Left colon (tissue), 2 donors: ENCODE data around the gene SPATA2L. TPM values are rescaled to one million over a fixed set of nuclear protein-coding genes. Genes with fewer than 3 reads are reported as not detected.
A peak's percentile ranks its signal among the peaks of the same experiment; 100 is the strongest.
"Not testable (repeated sequence)": the region's sequence is repeated elsewhere in the genome, so short reads cannot be mapped to it uniquely, and the experiment has no call there.

ENCODE experiments used
- ATAC-seq: fragments of 200-7000 bp; cut with Tn5 transposase; one replicate; pipeline ENCODE4 v1.9.1; 2020; ENCODE audit warnings: mild to moderate bottlenecking, moderate library complexity
- DNase-seq, 2 donors: peaks; one replicate each; pipeline ENCODE4 v3.0.0-alpha.2; 2020
- intact Hi-C, 2 donors: fragments of 100-400 bp; cut with DNase I in 1 of 2; cut with micrococcal nuclease in 1 of 2; formaldehyde crosslinking; loops; one replicate each; pipeline versions ENCODE4 v1.11.2 to v1.14.0; 2022; cut with DNase I, micrococcal nuclease
- total RNA-seq, 2 donors: library from RNA; stranded (reverse); fragmentation: NEBNext Ultra II Directional; extraction: Animal tissue kit (Norgen Biotek cat#: 25700); gene quantifications; one replicate each; pipeline ENCODE4 v1.2.1, GENCODE V29; 2021
- donor health status: DM: no; HTN: no; CAD: no.
- donor health status: DM: yes; HTN: yes; CAD: no.

Gene SPATA2L
- total RNA-seq, 2 donors from 2014 or later, result 16.3 to 27.9 TPM

DNA sequence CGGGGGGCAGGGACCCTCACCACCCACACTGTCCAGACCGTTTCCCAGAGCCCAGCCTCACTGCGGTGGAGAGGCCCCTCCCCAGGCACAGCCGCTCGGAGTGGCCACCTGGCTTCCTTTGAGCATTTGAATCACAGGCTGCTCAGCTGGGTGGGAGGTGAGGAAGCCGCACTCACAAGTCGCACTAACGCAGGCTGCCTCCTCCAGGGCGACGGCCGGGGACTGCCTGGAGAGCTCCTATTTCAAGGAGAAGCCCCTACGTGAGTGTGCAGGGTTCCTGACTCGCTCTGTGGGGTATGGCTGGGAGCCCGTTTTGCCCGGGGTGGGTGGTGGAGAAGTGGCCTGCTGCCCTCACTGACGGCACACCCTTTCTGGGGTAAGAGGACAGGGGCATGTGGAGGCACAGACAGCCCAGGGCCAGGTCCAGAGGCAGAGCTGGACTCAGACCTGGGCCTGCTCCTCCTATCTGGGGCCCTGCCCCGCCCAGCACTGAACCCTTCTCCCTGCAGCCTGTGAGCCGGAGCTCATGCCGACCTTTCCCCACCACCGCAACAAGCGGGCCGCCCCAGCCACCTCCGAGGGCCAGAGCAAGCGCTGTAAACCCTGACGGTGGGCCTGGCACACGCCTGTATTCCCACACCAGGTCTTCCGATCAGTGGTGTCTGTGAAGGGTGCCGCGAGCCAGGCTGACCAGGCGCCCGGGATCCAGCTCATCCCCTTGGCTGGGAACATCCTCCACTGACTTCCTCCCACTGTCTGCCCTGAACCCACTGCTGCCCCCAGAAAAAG, 6.2 kb downstream of the SPATA2L start:
- ATAC-seq (no peak), DNase-seq (peak in 1 of 2 donors; percentile 13)
- intact Hi-C loops, result no loop called here

- intact Hi-C loops, result not testable (repeated sequence)
- ATAC-seq, result peak; percentile 67
- peak in 1 of 2 donors; percentile 59 for DNase-seq
Measured at GRCh38 chr16:89694784-89695085, 6.8 kb downstream of the SPATA2L start.

DNA sequence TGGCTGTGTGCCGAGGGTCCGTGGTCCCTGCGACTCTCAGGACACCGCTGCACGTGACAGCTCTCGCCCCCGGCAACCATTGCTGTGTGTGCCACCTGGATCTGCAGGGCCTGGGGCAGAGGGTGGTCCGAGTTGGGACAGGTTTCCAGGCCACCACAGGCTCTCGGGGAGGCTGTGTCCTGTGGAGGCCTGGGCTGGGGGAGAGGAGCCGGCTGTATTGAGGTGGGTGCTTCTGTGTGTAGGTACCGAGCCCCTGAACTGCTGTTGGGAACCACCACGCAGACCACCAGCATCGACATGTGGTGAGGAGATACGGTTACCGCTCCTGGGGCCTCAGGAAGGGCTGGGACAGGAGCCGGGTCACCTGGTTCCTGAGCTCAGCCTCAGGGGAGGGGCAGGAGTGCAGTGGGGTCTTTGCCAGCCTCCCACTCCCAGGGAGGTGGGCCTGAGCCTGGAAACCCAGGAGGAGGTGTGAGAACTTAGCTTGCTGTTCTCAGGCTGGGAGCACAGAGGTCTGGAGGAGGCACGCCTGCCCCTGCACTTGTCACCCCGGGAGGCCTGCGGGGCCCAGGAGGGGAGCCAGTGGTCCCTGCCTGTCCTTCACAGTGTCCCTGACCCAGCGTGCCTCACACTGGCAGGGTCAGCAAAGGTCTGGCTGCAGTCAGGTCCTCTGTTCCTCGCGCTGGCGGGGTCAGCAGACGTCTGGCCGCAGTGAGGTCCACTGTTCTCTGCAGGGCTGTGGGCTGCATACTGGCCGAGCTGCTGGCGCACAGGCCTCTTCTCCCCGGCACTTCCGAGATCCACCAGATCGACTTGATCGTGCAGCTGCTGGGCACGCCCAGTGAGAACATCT, 7.3 kb downstream of the SPATA2L start:
- no peak for DNase-seq
- peak; percentile 5 for ATAC-seq
- intact Hi-C loops, result no loop called here

DNA sequence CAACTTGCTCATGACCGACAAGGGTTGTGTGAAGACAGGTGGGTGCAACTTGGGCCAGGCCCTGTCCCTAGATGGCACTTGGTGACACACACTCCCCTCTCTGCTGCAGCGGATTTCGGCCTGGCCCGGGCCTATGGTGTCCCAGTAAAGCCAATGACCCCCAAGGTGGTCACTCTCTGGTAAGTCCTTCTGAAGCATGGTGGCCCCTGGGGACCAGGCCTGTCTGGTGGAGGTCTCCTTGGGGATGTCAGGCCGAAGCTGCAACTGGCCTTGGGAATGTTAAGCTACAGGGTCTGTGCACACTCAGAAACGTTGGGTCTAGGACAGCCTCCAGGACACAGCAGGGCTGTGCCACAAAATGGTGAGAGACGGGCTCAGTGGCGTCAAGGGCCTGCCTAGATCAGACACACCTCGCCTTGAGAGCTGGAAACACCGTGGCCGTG, 8.2 kb downstream of the SPATA2L start:
- intact Hi-C loops, result no loop called here
- ATAC-seq (no peak), DNase-seq (no peak)

DNA sequence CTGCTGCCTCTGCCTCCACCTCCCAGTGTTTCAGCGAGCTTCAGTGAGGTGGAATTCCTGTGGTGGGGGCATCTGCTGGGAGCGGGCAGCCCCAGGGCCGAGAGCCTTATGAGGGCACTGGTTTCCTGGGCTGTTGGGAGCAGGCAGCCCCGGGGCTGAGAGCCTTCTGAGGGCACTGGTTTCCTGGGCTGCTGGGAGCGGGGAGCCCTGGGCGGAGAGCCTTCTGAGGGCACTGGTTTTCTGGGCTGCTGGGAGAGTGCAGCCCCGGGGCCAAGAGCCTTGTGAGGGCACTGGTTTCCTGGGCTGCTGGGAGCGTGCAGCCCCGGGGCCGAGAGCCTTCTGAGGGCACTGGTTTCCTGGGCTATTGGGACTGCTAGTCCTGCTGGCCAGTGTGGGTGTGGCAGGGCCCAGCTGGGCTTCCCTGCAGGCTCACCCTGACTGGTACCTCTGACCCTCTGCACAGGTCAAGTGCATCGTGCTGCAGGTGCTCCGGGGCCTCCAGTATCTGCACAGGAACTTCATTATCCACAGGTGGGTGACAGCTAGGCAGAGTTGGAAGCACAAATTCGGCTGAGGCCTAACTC, 9.4 kb downstream of the SPATA2L start:
- DNase-seq (no peak), ATAC-seq (no peak)
- intact Hi-C loops, result no loop called here

- no peak for DNase-seq
- ATAC-seq, result no peak
- intact Hi-C loops, result no loop called here
Measured at GRCh38 chr16:89691231-89691985, 10.1 kb downstream of the SPATA2L start.

- ATAC-seq (no peak), DNase-seq (no peak)
- intact Hi-C loops, result no loop called here
Measured at GRCh38 chr16:89690392-89690901, 11.1 kb downstream of the SPATA2L start.

- intact Hi-C loops, DNase-seq, ATAC-seq: not testable (repeated sequence)
Measured at GRCh38 chr16:89689621-89690020, 11.9 kb downstream of the SPATA2L start.

DNA sequence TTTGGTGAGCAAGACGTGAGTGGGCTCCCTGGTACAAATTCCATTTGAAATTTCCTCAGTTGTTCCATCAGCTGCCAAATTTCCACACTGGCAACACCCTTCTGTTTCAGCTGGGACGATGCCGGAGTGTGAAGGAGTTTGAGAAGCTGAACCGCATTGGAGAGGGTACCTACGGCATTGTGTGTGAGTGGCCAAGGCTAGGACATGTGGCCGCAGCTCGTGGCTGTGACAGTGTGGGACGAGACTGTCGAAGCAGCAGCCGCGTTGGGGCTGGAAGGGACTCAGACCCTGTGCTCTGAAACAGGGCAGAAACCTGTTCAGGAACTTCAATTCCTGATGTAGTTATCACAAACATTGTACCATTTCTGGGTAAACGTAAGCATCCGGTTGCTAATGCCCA, 12.4 kb downstream of the SPATA2L start:
- ATAC-seq (no peak), DNase-seq (no peak)
- intact Hi-C loops, result no loop called here

DNA sequence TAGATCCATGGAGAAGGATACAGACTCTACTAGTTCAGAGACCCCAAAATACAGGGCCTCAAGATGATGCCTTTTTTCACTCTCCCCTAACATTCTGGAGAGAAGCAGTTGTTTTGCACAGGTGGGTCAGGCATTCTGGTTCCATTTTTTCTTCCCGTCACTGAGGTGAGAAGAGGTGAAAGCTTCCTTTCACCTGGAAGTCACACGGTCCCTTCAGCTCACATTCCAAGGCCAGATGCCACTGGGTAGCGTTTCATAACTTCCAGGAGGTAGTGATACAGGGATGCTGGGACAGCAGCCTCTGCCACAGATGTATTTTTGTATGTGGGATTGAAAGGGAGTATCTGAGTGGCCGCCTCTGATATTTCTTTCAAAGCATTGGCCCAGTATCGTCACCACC, 13.1 kb downstream of the SPATA2L start:
- no peak for DNase-seq
- intact Hi-C loops, result no loop called here
- ATAC-seq, result no peak

DNA sequence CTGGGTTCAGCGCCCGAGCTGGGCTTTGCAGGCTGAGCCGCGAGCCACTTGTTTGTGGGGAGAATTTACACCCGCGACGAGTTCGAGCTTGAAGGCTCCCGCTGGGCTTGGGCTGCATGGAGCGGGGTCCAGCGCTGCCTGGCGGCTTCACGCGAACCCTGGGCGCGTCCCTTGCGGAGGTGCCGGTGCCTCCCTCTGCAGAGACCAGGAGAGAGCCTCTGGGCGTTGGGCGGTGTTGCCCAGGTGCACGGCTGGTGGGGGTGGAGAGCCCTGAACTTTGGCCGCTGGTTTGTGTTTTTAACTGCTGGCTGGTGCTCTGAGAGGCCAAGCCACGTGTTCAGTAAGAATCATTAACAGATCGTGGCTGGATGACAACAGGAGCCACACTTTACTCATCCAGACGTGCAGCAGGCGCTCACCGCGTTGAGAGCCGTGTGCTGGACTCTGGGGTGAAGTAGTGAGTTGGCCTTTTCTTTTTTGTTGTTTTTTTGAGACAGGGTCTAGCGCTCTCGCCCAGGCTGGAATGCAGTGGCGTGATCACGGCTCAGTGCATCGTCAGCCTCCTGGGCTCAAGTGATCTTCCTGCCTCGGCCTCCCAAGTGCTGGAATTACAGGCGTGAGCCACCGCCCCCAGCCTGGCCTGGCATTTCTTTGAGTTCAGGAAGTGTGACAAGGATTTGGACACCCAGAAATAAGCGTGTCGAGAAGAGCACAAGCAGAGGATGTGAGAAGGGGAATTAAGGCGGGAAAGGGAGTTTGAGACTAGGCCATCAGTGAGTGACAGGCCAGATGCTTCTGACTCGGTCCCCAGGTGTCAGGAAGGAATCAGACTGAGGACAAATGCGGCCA, 14.2 kb downstream of the SPATA2L start:
- intact Hi-C loops, result no loop called here
- DNase-seq (peak; percentile 87 to 89), ATAC-seq (peak; percentile 91)

DNA sequence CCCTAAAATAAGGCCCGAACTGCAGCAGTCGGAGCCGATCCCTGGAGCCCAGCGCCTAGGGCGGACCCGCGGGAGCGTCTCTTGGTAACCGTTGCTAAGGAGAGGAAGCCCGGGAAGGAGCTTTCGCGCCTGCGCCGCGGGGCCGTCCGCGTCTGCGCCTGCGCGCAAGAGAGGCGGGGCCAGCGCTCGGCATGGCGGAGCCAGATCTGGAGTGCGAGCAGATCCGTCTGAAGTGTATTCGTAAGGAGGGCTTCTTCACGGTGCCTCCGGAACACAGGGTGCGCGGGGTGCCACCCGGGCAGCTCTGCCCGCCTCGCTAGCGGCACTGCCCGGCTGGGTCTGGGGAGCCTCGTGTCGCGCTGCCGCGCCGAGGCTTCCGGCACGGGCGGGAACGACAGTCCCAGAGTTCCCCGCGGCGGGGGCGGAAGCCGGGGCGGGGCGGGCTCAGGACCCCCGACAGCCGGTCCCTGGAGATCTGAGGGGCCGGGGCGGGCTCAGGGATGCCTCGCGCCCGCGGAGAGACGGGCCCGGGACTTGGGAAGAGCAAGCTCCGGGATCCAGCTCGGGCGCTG, 14.9 kb downstream of the SPATA2L start, which contains the start of gene CDK10:
TSS of gene CDK10 (plus strand) at position 170 of the 572 bp plus-strand sequence. CDS start at position 192, 22 bp downstream.
- DNase-seq (peak; percentile 88 to 91), ATAC-seq (peak; percentile 79)
- intact Hi-C loops, result no loop called here

- DNase-seq (no peak), ATAC-seq (no peak)
- intact Hi-C loops, result no loop called here
Measured at GRCh38 chr16:89685916-89686315, 15.6 kb downstream of the SPATA2L start.

- intact Hi-C loops, result no loop called here
- ATAC-seq, result no peak
- DNase-seq, result no peak
Measured at GRCh38 chr16:89678258-89678657, 23.2 kb downstream of the SPATA2L start.

DNA sequence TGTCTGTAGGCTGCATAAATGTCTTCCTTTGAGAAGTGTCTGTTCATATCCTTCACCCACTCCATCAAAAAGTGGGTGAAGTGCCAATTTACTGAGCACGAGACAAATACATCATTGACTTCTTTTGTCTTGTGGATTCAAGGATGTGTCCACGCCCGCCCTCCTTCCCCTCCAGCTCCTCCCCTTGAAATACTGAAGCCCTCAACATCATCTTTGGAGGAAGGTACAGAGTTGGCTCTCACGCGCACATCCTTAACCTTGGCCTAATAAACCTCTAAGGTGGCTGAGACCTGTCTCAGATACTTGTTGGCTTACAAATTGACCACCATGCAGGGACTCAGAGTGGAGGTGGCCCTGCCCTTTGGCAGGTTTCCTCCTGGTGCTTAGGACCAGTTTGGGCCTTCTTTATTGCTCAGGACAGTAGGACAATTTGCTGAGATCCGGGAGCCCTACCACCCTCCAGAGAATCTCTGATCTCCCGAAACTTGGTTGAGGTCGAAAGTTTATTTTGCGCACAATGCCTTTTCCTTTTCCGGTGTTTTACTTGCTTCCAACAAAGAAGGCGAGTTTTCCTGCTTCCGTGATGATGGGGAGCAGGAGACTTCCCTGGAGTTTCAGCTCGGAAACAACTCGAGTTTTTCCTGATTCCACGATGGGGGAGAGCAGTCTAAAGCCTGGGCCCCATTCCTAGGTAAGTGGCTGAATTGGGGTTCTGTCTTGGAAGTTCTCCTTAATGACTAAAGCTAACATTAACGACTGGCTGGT, 29.1 kb downstream of the SPATA2L start:
- DNase-seq (no peak), ATAC-seq (no peak)
- intact Hi-C loops, result no loop called here

- ATAC-seq, intact Hi-C loops, DNase-seq: not testable (repeated sequence)
Measured at GRCh38 chr16:89671565-89671964, 29.9 kb downstream of the SPATA2L start.
